Suprapubic skin (tissue), 3 donors: ENCODE measurements around the gene OSMR.

Experiments
- EP300 ChIP-seq: sonication (generic); formaldehyde crosslinking; IDR thresholded peaks from one replicate; pipeline ENCODE4 v1.6.1; 2017; ENCODE audit warnings: antibody characterized with exemption
- POLR2A ChIP-seq, 2 donors: fragments of 450-650 bp; IDR thresholded peaks; one replicate each; pipeline ENCODE4 v1.6.1; 2017; ENCODE audit warnings: antibody characterized with exemption in 2 of 2, mild to moderate bottlenecking in 2 of 2, moderate library complexity in 2 of 2
- TF ChIP-seq, protein P1 (sequence below), 2 donors: fragments of 200-600 bp in 1 of 2; fragments of 450-650 bp in 1 of 2; sonication (generic) in 1 of 2; IDR thresholded peaks; one replicate each; pipeline ENCODE4 v1.5.1; 2016 to 2019; ENCODE audit warnings: antibody characterized with exemption in 2 of 2, mild to moderate bottlenecking in 1 of 2, moderate library complexity in 1 of 2

DNA sequence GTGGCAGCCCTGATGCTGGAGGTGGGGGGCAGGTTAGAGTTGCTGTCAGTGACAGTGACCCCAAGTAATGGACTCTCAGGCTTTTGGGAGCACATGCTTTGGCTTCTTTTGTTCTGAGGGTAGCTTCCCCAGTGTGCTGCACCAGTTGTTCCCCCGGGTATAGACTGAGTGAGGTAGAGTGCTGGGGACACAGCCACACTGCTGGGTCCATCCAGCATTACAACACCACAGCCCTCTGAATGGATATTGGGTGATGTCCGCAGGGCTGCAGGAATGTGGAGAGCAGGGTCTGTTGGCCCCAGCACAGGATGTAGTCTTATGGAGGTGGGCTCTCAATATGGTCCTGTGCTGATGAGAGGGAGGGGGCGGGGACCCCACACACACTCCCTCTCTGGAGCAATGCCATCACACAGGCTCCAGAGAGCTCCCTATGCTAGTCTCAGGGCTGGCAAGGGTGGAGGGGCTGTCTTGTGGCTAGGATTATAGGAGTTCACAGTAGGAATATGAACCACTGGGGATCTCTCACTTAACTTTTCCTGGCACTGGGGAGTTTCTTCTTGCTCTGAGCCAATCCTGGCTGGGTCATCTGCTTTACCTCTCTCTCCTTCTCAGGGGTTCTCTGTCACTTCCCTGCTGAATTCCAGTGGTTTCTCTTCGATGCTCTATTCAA is 20.7 kb downstream of the OSMR start:
- TF ChIP-seq, protein P1, sequence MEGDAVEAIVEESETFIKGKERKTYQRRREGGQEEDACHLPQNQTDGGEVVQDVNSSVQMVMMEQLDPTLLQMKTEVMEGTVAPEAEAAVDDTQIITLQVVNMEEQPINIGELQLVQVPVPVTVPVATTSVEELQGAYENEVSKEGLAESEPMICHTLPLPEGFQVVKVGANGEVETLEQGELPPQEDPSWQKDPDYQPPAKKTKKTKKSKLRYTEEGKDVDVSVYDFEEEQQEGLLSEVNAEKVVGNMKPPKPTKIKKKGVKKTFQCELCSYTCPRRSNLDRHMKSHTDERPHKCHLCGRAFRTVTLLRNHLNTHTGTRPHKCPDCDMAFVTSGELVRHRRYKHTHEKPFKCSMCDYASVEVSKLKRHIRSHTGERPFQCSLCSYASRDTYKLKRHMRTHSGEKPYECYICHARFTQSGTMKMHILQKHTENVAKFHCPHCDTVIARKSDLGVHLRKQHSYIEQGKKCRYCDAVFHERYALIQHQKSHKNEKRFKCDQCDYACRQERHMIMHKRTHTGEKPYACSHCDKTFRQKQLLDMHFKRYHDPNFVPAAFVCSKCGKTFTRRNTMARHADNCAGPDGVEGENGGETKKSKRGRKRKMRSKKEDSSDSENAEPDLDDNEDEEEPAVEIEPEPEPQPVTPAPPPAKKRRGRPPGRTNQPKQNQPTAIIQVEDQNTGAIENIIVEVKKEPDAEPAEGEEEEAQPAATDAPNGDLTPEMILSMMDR (IDR thresholded peaks at IDR 0.05): no peak
- no peak for TF ChIP-seq EP300
- no peak for TF ChIP-seq POLR2A (IDR thresholded peaks at IDR 0.05)
